GM10248 (cell line): ENCODE data around the gene ARHGDIG.
"Not testable (repeated sequence)": the region's sequence is repeated elsewhere in the genome, so short reads cannot be mapped to it uniquely, and the experiment has no call there.

Source experiments
- CTCF ChIA-PET: fragments of 300-600 bp; sonication (Branson Sonifier 250); formaldehyde crosslinking; extraction: SDS; loops from one replicate; lab custom pipeline; 2021; ENCODE audit warnings: antibody characterized with exemption; lab: Yijun Ruan, JAX
- POLR2A ChIA-PET: fragments of 350-650 bp; sonication (Branson Sonifier 250); formaldehyde crosslinking; extraction: SDS; loops from one replicate; lab custom pipeline; 2020; ENCODE audit warnings: antibody characterized with exemption; lab: Yijun Ruan, JAX
- DNase-seq: peaks from one replicate; pipeline ENCODE4 v3.0.0; 2012; ENCODE audit errors: extremely low spot score
- TF ChIP-seq, protein P1 (sequence below): IDR thresholded peaks from 2 replicates; pipeline ENCODE4 v1.5.1; 2012; ENCODE audit warnings: mild to moderate bottlenecking, low read depth; ENCODE audit errors: extremely low read depth, missing control alignments, control extremely low read depth

ARHGDIG gene

DNA sequence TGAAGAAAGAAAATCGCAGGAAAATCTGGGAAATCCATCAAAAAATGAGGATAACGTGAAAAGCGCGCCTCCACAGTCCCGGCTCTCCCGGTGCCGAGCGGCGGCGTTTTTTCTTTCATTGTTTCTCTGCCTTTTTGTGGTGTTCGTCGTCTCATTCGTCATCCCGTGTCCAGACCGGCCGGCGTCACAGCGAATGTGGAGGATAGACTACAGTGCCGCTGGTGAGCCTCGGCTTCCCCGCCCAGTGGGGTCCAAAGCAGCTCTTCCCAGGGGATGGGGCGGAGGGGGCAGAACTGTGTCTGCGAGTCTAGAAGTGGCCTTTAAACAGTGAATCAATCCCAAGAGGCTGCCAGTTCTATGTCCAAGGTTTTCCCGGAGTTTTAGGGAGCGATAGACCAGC is 25.9 kb upstream of the ARHGDIG start:
- ChIA-PET POLR2A (no interaction called here), CTCF (no interaction called here)
- no peak for DNase-seq
- TF ChIP-seq, protein P1, sequence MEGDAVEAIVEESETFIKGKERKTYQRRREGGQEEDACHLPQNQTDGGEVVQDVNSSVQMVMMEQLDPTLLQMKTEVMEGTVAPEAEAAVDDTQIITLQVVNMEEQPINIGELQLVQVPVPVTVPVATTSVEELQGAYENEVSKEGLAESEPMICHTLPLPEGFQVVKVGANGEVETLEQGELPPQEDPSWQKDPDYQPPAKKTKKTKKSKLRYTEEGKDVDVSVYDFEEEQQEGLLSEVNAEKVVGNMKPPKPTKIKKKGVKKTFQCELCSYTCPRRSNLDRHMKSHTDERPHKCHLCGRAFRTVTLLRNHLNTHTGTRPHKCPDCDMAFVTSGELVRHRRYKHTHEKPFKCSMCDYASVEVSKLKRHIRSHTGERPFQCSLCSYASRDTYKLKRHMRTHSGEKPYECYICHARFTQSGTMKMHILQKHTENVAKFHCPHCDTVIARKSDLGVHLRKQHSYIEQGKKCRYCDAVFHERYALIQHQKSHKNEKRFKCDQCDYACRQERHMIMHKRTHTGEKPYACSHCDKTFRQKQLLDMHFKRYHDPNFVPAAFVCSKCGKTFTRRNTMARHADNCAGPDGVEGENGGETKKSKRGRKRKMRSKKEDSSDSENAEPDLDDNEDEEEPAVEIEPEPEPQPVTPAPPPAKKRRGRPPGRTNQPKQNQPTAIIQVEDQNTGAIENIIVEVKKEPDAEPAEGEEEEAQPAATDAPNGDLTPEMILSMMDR: no peak

DNA sequence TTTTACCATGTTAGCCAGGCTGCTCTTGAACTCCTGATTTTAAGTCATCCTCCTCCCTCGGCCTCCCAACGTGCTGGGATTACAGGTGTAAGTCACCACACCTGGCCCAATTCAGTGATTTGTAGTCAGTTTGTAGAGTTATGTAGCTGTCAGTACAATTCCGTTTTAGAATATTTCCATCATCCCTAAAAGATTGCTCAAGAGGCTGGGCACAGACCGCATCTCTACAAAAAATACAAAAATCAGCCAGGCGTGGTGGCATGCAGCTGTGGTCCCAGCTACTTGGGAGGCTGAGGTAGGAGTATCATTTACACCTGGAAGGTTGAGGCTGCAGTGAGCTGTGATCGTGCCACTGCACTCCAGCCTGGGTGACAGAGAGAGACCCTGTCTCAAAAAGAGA is 25.2 kb upstream of the ARHGDIG start:
- ChIA-PET CTCF (no interaction called here), POLR2A (no interaction called here)
- TF ChIP-seq, protein P1: no peak
- no peak for DNase-seq

DNA sequence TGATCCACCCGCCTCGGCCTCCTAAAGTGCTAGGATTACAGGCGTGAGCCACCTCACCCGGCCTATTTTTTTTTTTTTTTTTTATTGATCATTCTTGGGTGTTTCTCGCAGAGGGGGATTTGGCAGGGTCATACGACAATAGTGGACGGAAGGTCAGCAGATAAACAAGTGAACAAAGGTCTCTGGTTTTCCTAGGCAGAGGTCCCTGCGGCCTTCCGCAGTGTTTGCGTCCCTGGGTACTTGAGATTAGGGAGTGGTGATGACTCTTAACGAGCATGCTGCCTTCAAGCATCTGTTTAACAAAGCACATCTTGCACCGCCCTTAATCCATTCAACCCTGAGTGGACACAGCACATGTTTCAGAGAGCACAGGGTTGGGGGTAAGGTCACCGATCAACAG is 22.3 kb upstream of the ARHGDIG start:
- DNase-seq, POLR2A ChIA-PET, CTCF ChIA-PET: not testable (repeated sequence)

DNA sequence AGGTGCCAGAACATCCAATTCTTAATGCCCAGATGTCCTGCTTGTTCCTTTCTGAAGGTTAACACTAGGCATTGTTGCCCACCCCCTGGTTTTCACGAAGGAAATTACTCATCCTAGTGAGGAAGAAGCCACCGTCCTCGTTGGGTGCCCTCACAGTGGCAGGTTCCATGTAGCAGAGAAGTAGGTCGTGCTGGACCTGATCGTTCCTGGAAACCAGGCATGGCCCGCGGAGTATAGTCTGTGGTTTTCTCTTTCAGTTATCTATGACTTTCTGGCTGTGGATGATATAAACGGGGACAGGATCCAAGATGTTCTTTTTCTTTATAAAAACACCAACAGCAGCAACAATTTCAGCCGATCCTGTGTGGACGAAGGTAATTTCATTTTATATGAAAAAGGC is 21.2 kb upstream of the ARHGDIG start:
- no peak for DNase-seq
- TF ChIP-seq, protein P1: no peak
- ChIA-PET POLR2A (no interaction called here), CTCF (no interaction called here)

DNA sequence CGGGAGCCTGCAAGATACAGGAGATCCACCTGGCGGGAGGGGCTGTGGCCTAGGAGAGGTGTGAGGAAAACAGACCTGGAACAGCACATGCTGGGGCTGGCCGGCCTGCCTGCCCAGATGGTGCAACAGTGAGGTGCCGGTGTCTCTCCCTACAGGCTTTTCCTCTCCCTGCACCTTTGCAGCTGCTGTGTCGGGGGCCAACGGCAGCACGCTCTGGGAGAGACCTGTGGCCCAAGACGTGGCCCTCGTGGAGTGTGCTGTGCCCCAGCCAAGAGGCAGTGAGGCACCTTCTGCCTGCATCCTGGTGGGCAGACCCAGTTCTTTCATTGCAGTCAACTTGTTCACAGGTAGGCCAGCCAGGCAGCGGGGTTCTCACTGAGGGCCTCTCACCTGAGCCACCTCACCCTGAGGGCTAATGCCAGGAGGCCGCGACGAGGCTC is 20.6 kb upstream of the ARHGDIG start:
- DNase-seq: no peak
- ChIA-PET POLR2A (no interaction called here), CTCF (no interaction called here)
- TF ChIP-seq, protein P1: no peak

DNA sequence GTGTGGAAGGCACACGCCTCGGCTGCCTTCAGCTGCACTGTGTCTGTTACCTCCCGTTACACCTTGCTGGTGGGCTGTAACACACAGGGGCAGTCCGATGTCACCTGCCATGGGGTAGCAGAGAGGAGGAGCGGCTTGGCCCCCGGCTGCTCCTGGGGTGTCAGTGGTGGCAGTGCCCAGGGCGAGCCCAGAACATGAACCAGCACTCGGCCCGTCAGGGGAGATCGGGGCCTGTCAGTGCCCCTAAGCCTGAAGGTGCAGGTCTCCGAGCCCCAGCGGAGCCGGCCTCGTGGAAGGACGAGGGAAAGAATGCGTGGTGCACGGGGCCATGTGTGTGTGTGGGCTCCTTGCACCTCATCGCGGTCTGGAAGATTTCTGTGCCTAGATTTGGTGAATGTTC is 20.1 kb upstream of the ARHGDIG start:
- TF ChIP-seq, protein P1: no peak
- POLR2A ChIA-PET: no interaction called here
- CTCF ChIA-PET: no interaction called here
- DNase-seq: no peak

DNA sequence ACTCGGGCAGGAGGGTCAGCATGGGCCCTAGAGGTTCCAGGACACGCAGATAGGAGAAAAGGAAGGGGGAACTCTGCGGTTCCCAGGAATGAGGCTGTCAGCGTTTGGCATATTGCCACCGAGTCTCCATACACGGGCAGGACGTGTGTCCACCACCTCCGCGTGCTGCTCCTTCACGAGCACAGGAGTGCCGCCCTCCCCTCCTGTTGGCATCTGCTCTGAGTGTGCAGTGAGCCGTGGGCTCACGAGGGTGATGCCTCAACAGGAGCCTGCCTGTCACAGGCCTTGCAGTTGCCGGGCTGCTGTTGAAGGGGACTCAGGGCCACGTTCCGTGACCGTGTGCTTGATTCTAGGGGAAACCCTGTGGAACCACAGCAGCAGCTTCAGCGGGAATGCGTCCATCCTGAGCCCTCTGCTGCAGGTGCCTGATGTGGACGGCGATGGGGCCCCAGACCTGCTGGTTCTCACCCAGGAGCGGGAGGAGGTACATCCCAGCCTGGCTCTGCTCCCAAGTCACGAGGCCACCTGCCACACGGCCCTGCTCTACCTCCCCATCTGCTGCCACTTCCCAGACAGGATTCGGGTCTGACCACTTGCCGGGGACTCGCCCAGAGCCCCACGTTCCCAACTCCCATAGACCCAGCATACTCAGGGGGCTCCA is 19.2 kb upstream of the ARHGDIG start:
- TF ChIP-seq, protein P1: no peak
- POLR2A ChIA-PET: no interaction called here
- CTCF ChIA-PET: no interaction called here
- no peak for DNase-seq
